CD8-positive, alpha-beta memory T cell (primary cell): Measurements from ENCODE around the gene COL26A1. TPM values are rescaled to one million over a fixed set of nuclear protein-coding genes. Genes with fewer than 3 reads are reported as not detected.

Experiments
- CTCF ChIA-PET: fragments of 350-600 bp; sonication (Branson Sonifier 250); formaldehyde crosslinking; loops from one replicate; lab custom pipeline; 2021; ENCODE audit warnings: antibody characterized with exemption; lab: Charles Lee
- POLR2A ChIA-PET: fragments of 350-600 bp; sonication (Branson Sonifier 250); formaldehyde crosslinking; loops from one replicate; lab custom pipeline; 2021; ENCODE audit warnings: antibody characterized with exemption; lab: Charles Lee
- DNase-seq, 5 donors: peaks; one replicate each; pipeline versions ENCODE4 v3.0.0 to v3.0.0-alpha.2; 2020 to 2022; ENCODE audit warnings: mixed read lengths in 1 of 5
- H3K27ac ChIP-seq: one replicate; pipeline ENCODE4 v1.7.0; 2013; ENCODE audit warnings: low read depth, mild to moderate bottlenecking, low read length, moderate library complexity
- H3K27me3 ChIP-seq: 2 replicates; pipeline ENCODE4 v1.7.0; 2013; ENCODE audit warnings: low read length, mild to moderate bottlenecking; ENCODE audit not compliant: insufficient read depth, poor library complexity, severe bottlenecking
- H3K36me3 ChIP-seq: 2 replicates; pipeline ENCODE4 v1.7.0; 2013; ENCODE audit warnings: mild to moderate bottlenecking, low read length, moderate library complexity; ENCODE audit not compliant: insufficient read depth
- H3K4me1 ChIP-seq: 2 replicates; pipeline ENCODE4 v1.7.0; 2013; ENCODE audit warnings: mild to moderate bottlenecking, low read length, moderate library complexity; ENCODE audit not compliant: insufficient read depth
- H3K4me3 ChIP-seq: 2 replicates; pipeline ENCODE4 v1.7.0; 2013; ENCODE audit warnings: mild to moderate bottlenecking, low read length
- H3K9me3 ChIP-seq: 2 replicates; pipeline ENCODE4 v1.7.0; 2013; ENCODE audit warnings: mild to moderate bottlenecking, low read length
- H3K27ac Mint-ChIP-seq, 8 donors: one replicate each; pipeline ENCODE4 v1.8.0; 2020 to 2021; ENCODE audit warnings: mixed read lengths in 8 of 8, mild to moderate bottlenecking in 6 of 8, inconsistent platforms in 3 of 8, moderate library complexity in 3 of 8
- H3K27me3 Mint-ChIP-seq, 2 donors: one replicate each; pipeline ENCODE4 v1.8.0; 2020 to 2021; ENCODE audit warnings: mixed read lengths in 2 of 2, mild to moderate bottlenecking in 1 of 2, moderate library complexity in 1 of 2
- H3K36me3 Mint-ChIP-seq, 3 donors: one replicate each; pipeline ENCODE4 v1.8.0; 2020 to 2021; ENCODE audit warnings: mixed read lengths in 3 of 3, inconsistent platforms in 1 of 3, mild to moderate bottlenecking in 1 of 3
- H3K4me1 Mint-ChIP-seq, 3 donors: one replicate each; pipeline ENCODE4 v1.8.0; 2020 to 2021; ENCODE audit warnings: mixed read lengths in 3 of 3, inconsistent platforms in 1 of 3, mild to moderate bottlenecking in 1 of 3
- H3K4me3 Mint-ChIP-seq, 7 donors: one replicate each; pipeline ENCODE4 v1.8.0; 2020 to 2021; ENCODE audit warnings: mixed read lengths in 7 of 7, mild to moderate bottlenecking in 6 of 7, moderate library complexity in 4 of 7, inconsistent platforms in 2 of 7
- H3K9me3 Mint-ChIP-seq, 5 donors: one replicate each; pipeline ENCODE4 v1.8.0; 2020 to 2022; ENCODE audit warnings: mixed read lengths in 5 of 5, mild to moderate bottlenecking in 3 of 5, moderate library complexity in 2 of 5, inconsistent platforms in 1 of 5
- polyA plus RNA-seq: library from polyadenylated mRNA; unstranded; fragments of 300-500 nt; fragmentation: Illumina TruSeq; gene quantifications from one replicate; pipeline ENCODE4 v1.2.3, GENCODE V29; 2021
- total RNA-seq, 2 experiments: library from RNA; stranded (reverse); gene quantifications; one replicate each; pipeline ENCODE4 v1.2.3, GENCODE V29; 2021

COL26A1 gene
- total and polyA plus RNA-seq, 3 experiments from 2014 or later = not detected

DNA sequence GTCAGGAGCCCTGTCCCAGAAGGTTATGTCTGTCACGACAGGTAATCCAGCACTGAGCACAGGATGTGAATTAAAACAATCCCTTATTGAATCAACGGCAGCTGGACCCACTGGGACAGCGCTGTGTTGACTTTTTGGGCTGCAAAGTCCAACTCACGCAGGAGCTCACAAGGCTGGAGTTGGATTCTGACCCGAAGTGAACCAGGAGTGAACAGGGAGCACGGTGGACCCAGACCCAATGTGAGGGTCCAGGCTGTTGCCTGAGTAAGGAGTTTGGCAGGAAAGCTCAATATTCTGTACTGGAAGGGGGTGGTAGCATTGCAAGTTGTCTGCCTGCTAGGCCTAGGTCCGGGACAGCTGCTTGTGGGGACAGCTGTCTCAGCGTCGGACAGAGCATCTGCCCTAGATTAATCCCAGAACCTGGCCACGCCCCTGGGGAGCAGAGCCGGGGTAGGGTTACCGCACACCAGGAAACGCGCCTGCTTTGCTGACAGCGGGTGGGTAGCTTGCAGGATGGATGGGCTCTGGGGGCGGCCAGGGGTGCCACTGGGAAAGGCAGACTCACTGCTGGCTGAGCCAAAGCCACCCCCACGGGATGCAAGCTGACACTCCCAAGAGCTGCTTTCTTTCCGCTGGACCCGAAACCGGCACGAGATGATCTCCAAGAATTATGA is 24.0 kb downstream of the COL26A1 start:
- H3K27ac ChIP-seq = no peak overlapping the region
- H3K27ac Mint-ChIP-seq = no peak overlapping the region

DNA sequence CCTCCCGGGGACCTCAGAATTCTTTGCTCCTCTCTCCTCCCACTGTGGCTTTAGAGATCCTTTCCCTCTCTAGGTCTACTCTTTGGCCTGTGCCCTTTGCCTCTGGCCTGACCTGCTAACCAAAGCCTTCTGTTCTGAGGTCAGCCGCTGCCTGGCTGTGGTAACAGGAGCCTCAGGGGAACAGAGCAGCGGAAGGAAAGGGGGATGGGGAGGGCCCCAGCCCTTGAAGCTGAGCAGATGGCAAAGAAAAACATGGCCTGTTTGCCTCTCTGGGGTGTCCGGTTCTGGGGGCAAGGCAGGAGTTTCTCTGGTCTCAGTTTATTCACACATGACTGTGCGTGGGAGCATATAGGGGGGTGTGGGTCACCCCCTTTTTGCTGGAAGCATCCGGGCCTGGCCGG is 28.2 kb downstream of the COL26A1 start:
- peak in 1 of 5 donors; percentile 38 for DNase-seq
- H3K4me3 Mint-ChIP-seq = peak overlapping the region in 3 of 7 donors; percentile 32 to 59 (median 50)
- peaks cover 14 to 17% (median 15%) of the 10 kb centered on the region in 3 donors for H3K4me1 Mint-ChIP-seq
- no peaks in the 10 kb centered on the region for H3K36me3 Mint-ChIP-seq
- H3K4me1 ChIP-seq = peaks cover 24% of the 10 kb centered on the region
- ChIA-PET POLR2A (no interaction called here), CTCF (interaction anchor here (1.6 kb wide), 1 partner anchor 20 kb away, joined by 3 read pairs; no protein-coding TSS in a partner anchor)
- H3K27ac Mint-ChIP-seq = peak overlapping the region in 4 of 8 donors; percentile 53 to 84 (median 64)
- no peak overlapping the region for H3K4me3 ChIP-seq
- no peak overlapping the region for H3K27ac ChIP-seq
- no peaks in the 10 kb centered on the region for H3K36me3 ChIP-seq
- H3K9me3 ChIP-seq = no peaks in the 10 kb centered on the region
- H3K27me3 Mint-ChIP-seq = peaks cover 12 to 16% of the 10 kb centered on the region in 2 donors
- H3K9me3 Mint-ChIP-seq = no peaks in the 10 kb centered on the region
- H3K27me3 ChIP-seq = no peaks in the 10 kb centered on the region

More for the DNA sequence above, 24.0 kb downstream of the COL26A1 start:
- POLR2A ChIA-PET = no interaction called here
- Mint-ChIP-seq H3K27me3 (peaks cover 9 to 12% of the 10 kb centered on the region in 2 donors), H3K4me3 (no peak overlapping the region), H3K4me1 (peaks cover 11 to 13% (median 12%) of the 10 kb centered on the region in 3 donors), H3K9me3 (no peaks in the 10 kb centered on the region), H3K36me3 (no peaks in the 10 kb centered on the region)
- CTCF ChIA-PET = interaction anchor here (1.2 kb wide), 1 partner anchor 25 kb away, joined by 3 read pairs; no protein-coding TSS in a partner anchor
- Histone ChIP-seq H3K9me3 (no peaks in the 10 kb centered on the region), H3K27me3 (no peaks in the 10 kb centered on the region), H3K36me3 (no peaks in the 10 kb centered on the region), H3K4me3 (no peak overlapping the region), H3K4me1 (peaks cover 14% of the 10 kb centered on the region)
- DNase-seq = no peak

DNA sequence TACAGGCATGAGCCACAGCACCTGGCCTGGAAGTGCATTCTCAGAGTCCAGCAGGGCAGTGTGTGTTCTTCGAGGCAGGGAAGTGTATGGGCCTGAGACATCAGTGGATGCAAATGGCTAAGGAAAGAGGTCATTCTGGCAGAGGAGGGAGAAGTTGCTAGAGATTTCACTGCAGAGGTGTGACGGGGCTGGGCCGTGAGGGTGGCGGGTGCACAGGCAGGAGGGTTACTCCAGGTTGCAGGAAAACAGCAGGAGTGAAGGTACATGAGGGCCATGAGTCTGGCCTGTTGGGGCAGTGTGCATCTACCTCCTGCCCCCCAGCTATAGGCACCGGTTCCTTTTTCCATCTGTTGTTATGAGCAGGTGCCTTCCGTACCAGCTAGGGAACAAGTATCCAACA is 29.3 kb downstream of the COL26A1 start:
- H3K4me1 Mint-ChIP-seq = peaks cover 14 to 15% (median 14%) of the 10 kb centered on the region in 3 donors
- no peak for DNase-seq
- H3K9me3 ChIP-seq = no peaks in the 10 kb centered on the region
- H3K27me3 ChIP-seq = no peaks in the 10 kb centered on the region
- no peaks in the 10 kb centered on the region for H3K36me3 Mint-ChIP-seq
- H3K9me3 Mint-ChIP-seq = peaks cover 0 to 1% (median 0%) of the 10 kb centered on the region in 5 donors
- H3K4me3 Mint-ChIP-seq = no peak overlapping the region
- POLR2A ChIA-PET = no interaction called here
- H3K4me1 ChIP-seq = peaks cover 24% of the 10 kb centered on the region
- no peak overlapping the region for H3K4me3 ChIP-seq
- peak overlapping the region in 3 of 8 donors; percentile 25 to 74 (median 30) for H3K27ac Mint-ChIP-seq
- H3K36me3 ChIP-seq = no peaks in the 10 kb centered on the region
- H3K27me3 Mint-ChIP-seq = peaks cover 7 to 24% of the 10 kb centered on the region in 2 donors
- CTCF ChIA-PET = interaction anchor here (1.6 kb wide), 1 partner anchor 19 kb away, joined by 3 read pairs; no protein-coding TSS in a partner anchor
- no peak overlapping the region for H3K27ac ChIP-seq

DNA sequence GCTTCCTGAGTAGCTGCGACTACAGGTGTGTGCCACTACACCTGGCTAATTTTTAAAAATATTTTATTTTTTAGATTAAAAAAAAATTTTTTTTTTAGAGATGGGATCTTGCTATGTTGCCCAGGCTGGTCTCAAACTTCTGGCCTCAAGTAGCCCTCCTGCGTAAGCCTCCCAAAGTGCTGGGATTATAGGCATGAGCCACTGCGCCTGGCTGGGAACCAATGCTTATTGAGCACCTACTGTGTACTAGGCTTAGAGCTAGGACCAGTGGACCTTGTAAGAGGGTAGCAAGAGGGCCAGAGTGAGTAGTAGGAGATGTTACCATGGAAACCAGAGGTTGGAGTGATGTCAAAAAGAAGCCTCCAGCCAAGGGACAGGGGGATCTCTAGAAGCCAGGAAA is 31.2 kb downstream of the COL26A1 start:
- Histone ChIP-seq H3K4me3 (no peak overlapping the region), H3K4me1 (peaks cover 24% of the 10 kb centered on the region), H3K9me3 (no peaks in the 10 kb centered on the region), H3K27me3 (no peaks in the 10 kb centered on the region), H3K27ac (no peak overlapping the region), H3K36me3 (no peaks in the 10 kb centered on the region)
- no peaks in the 10 kb centered on the region for H3K36me3 Mint-ChIP-seq
- DNase-seq = no peak
- no peak overlapping the region for H3K4me3 Mint-ChIP-seq
- no peak overlapping the region for H3K27ac Mint-ChIP-seq
- peaks cover 9 to 31% of the 10 kb centered on the region in 2 donors for H3K27me3 Mint-ChIP-seq
- ChIA-PET POLR2A (no interaction called here), CTCF (no interaction called here)
- H3K9me3 Mint-ChIP-seq = peaks cover 0 to 1% (median 0%) of the 10 kb centered on the region in 5 donors
- H3K4me1 Mint-ChIP-seq = peaks cover 11 to 14% (median 13%) of the 10 kb centered on the region in 3 donors

DNA sequence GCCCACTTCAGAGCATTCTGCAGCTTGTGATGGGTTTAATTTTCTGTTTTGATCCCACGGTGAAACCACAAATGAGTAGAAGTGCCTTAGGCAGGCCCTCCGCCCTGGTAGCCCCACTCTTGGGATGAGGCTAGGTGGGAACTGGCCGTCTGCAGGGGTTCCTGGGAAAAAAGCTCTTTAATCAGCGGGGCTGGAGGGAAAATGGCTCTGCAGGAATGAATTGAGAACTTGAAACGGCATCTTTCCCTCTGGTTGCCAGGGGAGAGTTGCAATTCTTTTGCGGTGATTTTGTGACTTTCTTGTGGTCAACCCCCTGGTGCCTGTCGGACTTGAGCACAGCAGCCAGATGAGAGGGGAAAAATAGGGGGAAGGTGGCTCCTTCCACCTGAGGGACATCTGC is 32.7 kb downstream of the COL26A1 start:
- H3K4me3 Mint-ChIP-seq = no peak overlapping the region
- H3K9me3 Mint-ChIP-seq = peaks cover 0 to 1% (median 0%) of the 10 kb centered on the region in 5 donors
- Histone ChIP-seq H3K9me3 (no peaks in the 10 kb centered on the region), H3K27me3 (no peaks in the 10 kb centered on the region), H3K36me3 (no peaks in the 10 kb centered on the region), H3K4me1 (peaks cover 22% of the 10 kb centered on the region), H3K4me3 (no peak overlapping the region), H3K27ac (no peak overlapping the region)
- H3K36me3 Mint-ChIP-seq = no peaks in the 10 kb centered on the region
- ChIA-PET CTCF (no interaction called here), POLR2A (no interaction called here)
- DNase-seq = no peak
- H3K4me1 Mint-ChIP-seq = peaks cover 11 to 14% (median 13%) of the 10 kb centered on the region in 3 donors
- H3K27ac Mint-ChIP-seq = no peak overlapping the region
- peaks cover 10 to 34% of the 10 kb centered on the region in 2 donors for H3K27me3 Mint-ChIP-seq

DNA sequence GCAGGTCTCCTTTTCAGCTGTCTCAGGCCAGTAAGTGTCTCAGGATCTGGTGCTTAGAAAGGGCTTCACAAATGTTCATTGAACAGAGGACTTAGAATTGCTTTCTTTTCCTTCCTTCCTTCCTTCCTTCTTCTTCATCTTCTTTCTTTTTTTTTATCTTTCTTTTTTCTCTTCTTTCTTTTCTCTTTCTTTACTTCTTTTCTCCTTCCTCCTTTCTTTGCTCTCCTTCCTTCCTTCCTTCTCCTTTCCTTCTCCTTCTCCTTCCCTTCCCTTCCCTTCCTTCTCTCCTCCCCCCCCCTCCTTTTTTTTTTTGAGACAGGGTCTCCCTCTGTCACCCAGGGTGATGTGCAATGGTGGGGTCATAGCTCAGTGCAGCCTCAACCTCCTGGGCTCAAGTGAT is 34.6 kb downstream of the COL26A1 start:
- Mint-ChIP-seq H3K36me3 (no peaks in the 10 kb centered on the region), H3K9me3 (peaks cover 0 to 1% (median 0%) of the 10 kb centered on the region in 5 donors), H3K4me1 (no peaks in the 10 kb centered on the region), H3K27me3 (peaks cover 14 to 40% of the 10 kb centered on the region in 2 donors), H3K27ac (no peak overlapping the region), H3K4me3 (no peak overlapping the region)
- no peak overlapping the region for H3K4me3 ChIP-seq
- ChIA-PET CTCF (no interaction called here), POLR2A (no interaction called here)
- H3K27ac ChIP-seq = no peak overlapping the region
- H3K27me3 ChIP-seq = no peaks in the 10 kb centered on the region
- H3K36me3 ChIP-seq = no peaks in the 10 kb centered on the region
- H3K4me1 ChIP-seq = peaks cover 5% of the 10 kb centered on the region
- DNase-seq = no peak
- no peaks in the 10 kb centered on the region for H3K9me3 ChIP-seq

DNA sequence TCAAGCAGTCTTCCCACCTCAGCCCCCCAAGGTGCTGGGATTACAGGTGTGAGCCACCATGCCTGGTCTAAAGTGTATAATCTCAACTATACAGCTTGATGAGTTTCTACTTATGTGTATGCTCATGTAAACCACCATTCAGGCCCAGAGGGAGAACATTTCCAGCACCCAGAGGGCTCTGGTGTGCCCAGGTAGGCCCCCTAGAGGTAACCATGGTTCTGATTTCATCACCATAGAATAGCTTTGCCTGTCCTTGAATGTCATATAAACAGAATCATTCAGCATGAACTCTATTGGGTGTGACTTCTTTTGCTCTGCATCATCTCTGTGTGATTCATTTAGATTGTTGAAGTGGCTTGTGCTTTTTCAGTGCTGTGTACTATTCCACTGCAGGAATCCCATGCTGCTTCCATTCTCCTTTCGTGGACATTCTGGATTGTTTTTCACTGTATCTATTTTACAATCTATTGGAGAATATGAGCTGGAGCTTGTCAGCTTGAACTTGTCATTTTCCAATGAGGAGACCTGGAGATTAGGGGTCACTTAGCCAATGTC is 35.2 kb downstream of the COL26A1 start:
- no peaks in the 10 kb centered on the region for H3K9me3 ChIP-seq
- Mint-ChIP-seq H3K4me1 (no peaks in the 10 kb centered on the region), H3K9me3 (peaks cover 0 to 1% (median 0%) of the 10 kb centered on the region in 5 donors), H3K36me3 (no peaks in the 10 kb centered on the region), H3K4me3 (no peak overlapping the region), H3K27me3 (peaks cover 16 to 40% of the 10 kb centered on the region in 2 donors), H3K27ac (no peak overlapping the region)
- ChIA-PET CTCF (no interaction called here), POLR2A (no interaction called here)
- H3K27ac ChIP-seq = no peak overlapping the region
- H3K27me3 ChIP-seq = no peaks in the 10 kb centered on the region
- no peak overlapping the region for H3K4me3 ChIP-seq
- no peak for DNase-seq
- H3K36me3 ChIP-seq = no peaks in the 10 kb centered on the region
- H3K4me1 ChIP-seq = no peaks in the 10 kb centered on the region
